Measurements from ENCODE around the gene FAM187B.

DNA sequence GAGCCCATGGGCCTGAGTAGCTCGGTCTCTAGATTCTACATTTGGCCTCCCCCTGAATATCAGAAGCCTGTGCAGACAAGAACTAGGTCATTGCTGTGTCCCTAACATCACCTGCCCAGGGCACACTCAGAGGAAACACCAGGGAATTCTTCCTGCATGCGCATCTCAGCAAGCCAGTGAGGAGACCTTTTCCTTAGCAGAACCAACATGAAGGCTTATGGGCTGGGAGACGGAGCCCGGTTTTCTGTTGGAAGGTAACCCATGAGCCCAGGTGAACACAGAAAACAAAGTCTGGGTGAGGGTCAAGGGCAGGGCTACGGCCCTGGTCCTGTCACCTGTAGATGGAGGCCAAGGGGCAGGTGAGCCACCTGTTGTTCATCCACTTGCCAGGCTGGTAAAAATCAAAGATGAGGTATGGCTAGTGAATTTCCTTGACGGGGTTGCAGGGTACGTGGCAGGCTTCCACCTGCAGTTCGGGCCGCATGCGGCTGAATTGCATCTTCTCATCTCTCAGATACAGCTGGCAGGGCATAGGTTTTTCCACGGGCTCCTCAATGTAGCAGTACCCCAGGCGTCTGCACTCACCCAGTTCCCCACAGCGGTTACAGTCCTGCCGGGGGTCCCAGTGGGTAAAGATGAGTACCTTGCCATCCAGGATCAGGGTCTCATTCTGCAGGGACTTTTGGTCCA is 3.6 kb upstream of the FAM187B start:
- TF ChIP-seq, protein P1, sequence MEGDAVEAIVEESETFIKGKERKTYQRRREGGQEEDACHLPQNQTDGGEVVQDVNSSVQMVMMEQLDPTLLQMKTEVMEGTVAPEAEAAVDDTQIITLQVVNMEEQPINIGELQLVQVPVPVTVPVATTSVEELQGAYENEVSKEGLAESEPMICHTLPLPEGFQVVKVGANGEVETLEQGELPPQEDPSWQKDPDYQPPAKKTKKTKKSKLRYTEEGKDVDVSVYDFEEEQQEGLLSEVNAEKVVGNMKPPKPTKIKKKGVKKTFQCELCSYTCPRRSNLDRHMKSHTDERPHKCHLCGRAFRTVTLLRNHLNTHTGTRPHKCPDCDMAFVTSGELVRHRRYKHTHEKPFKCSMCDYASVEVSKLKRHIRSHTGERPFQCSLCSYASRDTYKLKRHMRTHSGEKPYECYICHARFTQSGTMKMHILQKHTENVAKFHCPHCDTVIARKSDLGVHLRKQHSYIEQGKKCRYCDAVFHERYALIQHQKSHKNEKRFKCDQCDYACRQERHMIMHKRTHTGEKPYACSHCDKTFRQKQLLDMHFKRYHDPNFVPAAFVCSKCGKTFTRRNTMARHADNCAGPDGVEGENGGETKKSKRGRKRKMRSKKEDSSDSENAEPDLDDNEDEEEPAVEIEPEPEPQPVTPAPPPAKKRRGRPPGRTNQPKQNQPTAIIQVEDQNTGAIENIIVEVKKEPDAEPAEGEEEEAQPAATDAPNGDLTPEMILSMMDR (IDR thresholded peaks at IDR 0.05): no peak
- no peak for TF ChIP-seq EZH2 (IDR thresholded peaks at IDR 0.05)

Data from neural progenitor cell (in vitro differentiated cells).